Lung (tissue), 12 donors: ENCODE data around the gene IPO9. TPM values are rescaled to one million over a fixed set of nuclear protein-coding genes. Genes with fewer than 3 reads are reported as not detected.

Experiments used
- ATAC-seq: fragments of 200-7000 bp; cut with Tn5 transposase; one replicate; pipeline ENCODE4 v1.9.1; 2020; ENCODE audit warnings: moderate number of reproducible peaks; ENCODE audit not compliant: insufficient read depth, low FRiP score
- DNase-seq, 3 donors: peaks; one replicate each; pipeline ENCODE4 v3.0.0-alpha.2; 2013 to 2017
- H3K27ac ChIP-seq, 2 donors: one replicate each; pipeline ENCODE4 v1.5.1; 2013; ENCODE audit warnings: mild to moderate bottlenecking in 2 of 2, moderate library complexity in 2 of 2, control low read depth in 1 of 2, inconsistent platforms in 1 of 2, low read depth in 1 of 2, low read length in 1 of 2
- H3K27me3 ChIP-seq, 3 donors: one replicate each; pipeline ENCODE4 v1.5.1; 2013; ENCODE audit warnings: low read length in 2 of 3; ENCODE audit not compliant: control insufficient read depth in 3 of 3, insufficient read depth in 3 of 3
- H3K36me3 ChIP-seq, 4 donors: one replicate each; pipeline ENCODE4 v1.5.1; 2013; ENCODE audit warnings: low read length in 4 of 4, mild to moderate bottlenecking in 1 of 4, moderate library complexity in 1 of 4; ENCODE audit not compliant: control insufficient read depth in 4 of 4, insufficient read depth in 4 of 4
- H3K4me1 ChIP-seq, 5 donors: one replicate each; pipeline ENCODE4 v1.5.1; 2013; ENCODE audit warnings: low read length in 5 of 5, mild to moderate bottlenecking in 2 of 5, moderate library complexity in 1 of 5; ENCODE audit not compliant: control insufficient read depth in 5 of 5, insufficient read depth in 5 of 5
- H3K4me3 ChIP-seq: one replicate; pipeline ENCODE4 v1.5.1; 2013; ENCODE audit warnings: mild to moderate bottlenecking, control low read depth, moderate library complexity
- H3K9ac ChIP-seq, 2 donors: one replicate each; pipeline ENCODE4 v1.5.1; 2013; ENCODE audit warnings: low read length in 2 of 2, control low read depth in 1 of 2; ENCODE audit not compliant: insufficient read depth in 1 of 2
- H3K9me3 ChIP-seq, 4 donors: one replicate each; pipeline ENCODE4 v1.5.1; 2013; ENCODE audit warnings: low read length in 3 of 4, mild to moderate bottlenecking in 1 of 4, moderate library complexity in 1 of 4; ENCODE audit not compliant: control insufficient read depth in 4 of 4, insufficient read depth in 3 of 4
- WGBS, 2 donors: extraction: QIAGEN DNeasy Blood & Tissue Kit; methylation state at CpG; one replicate each; pipeline ENCODE4 v1.1.7; 2013; 5-methylcytosine and 5-hydroxymethylcytosine counted together
- polyA plus RNA-seq, 2 donors: library from polyadenylated mRNA; stranded (reverse); fragments of 200-250 nt; gene quantifications; one replicate each; pipeline ENCODE4 v1.2.1, GENCODE V29; 2013
- total RNA-seq, 2 donors: library from RNA; depleted of rRNA in 1 of 2; stranded (reverse); fragments of >200 nt in 1 of 2; gene quantifications; one replicate each; pipeline ENCODE4 v1.2.1, GENCODE V29; 2014 to 2021
- TF ChIP-seq, protein P1 (sequence below): IDR thresholded peaks from 2 replicates; pipeline ENCODE4 v1.5.1; 2012; ENCODE audit warnings: mild to moderate bottlenecking; ENCODE audit errors: control extremely low read depth, extremely low read depth
- donor health status: control.
- donor health status: control.
- donor health status: Bipolar disorder and iron deficiency.
- donor health status: healthy.
- donor health status: DM: yes; HTN: yes; CAD: no.

IPO9 gene
- total and polyA plus RNA-seq, 4 donors: 16.7 to 52.3 (median 30.8) TPM

DNA sequence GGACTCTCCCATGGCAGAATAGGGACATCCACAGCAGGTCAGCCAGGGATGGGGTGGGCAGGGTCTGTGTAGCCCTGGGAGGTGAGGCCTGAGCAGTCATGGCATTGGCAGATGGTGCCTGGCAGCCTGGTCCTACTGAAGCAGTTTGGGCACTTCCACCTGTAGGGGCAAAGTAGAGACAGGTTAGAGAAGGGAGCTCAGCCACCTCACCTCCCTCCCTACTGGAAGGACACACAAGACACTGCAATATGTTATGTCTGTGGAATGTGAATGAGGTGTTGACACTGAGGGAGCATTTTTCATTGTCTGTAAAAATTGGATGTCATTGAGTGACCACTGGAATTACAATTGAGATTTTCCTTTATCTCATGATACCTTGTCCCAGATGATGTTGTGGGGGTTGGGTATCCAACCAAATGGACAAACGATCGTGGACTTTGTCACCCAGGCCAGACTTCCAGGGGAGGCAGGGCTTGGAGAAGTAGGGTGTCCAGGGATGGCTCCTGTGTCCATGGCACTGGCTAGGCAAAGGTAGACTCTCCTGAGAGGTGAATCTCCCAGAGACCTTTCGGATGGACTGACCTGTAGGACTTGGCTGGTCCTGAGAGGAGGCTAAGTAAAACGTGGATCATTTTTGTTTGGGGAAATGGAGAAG, 69.4 kb downstream of the IPO9 start:
- no peaks in the 10 kb centered on the region for H3K9me3 ChIP-seq
- TF ChIP-seq, protein P1, sequence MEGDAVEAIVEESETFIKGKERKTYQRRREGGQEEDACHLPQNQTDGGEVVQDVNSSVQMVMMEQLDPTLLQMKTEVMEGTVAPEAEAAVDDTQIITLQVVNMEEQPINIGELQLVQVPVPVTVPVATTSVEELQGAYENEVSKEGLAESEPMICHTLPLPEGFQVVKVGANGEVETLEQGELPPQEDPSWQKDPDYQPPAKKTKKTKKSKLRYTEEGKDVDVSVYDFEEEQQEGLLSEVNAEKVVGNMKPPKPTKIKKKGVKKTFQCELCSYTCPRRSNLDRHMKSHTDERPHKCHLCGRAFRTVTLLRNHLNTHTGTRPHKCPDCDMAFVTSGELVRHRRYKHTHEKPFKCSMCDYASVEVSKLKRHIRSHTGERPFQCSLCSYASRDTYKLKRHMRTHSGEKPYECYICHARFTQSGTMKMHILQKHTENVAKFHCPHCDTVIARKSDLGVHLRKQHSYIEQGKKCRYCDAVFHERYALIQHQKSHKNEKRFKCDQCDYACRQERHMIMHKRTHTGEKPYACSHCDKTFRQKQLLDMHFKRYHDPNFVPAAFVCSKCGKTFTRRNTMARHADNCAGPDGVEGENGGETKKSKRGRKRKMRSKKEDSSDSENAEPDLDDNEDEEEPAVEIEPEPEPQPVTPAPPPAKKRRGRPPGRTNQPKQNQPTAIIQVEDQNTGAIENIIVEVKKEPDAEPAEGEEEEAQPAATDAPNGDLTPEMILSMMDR: no peak
- no peaks in the 10 kb centered on the region for H3K27me3 ChIP-seq
- WGBS, 2 donors: 81 to 82% methylated on average over 4 of the region's 4 CpGs
- H3K9ac ChIP-seq: no peak overlapping the region
- H3K27ac ChIP-seq: no peak overlapping the region
- no peaks in the 10 kb centered on the region for H3K4me1 ChIP-seq
- H3K36me3 ChIP-seq: no peaks in the 10 kb centered on the region
- ATAC-seq: no peak
- DNase-seq: no peak
- H3K4me3 ChIP-seq: no peak overlapping the region

- TF ChIP-seq, protein P1: no peak
- Histone ChIP-seq H3K4me3 (no peak overlapping the region), H3K36me3 (no peaks in the 10 kb centered on the region), H3K27me3 (no peaks in the 10 kb centered on the region), H3K27ac (no peak overlapping the region), H3K9me3 (no peaks in the 10 kb centered on the region), H3K9ac (no peak overlapping the region), H3K4me1 (no peaks in the 10 kb centered on the region)
- no peak for ATAC-seq
- WGBS, 2 donors: 68 to 71% methylated on average over 4 of the region's 4 CpGs
- DNase-seq: no peak
Measured at GRCh38 chr1:201898992-201899391, 70.0 kb downstream of the IPO9 start.

DNA sequence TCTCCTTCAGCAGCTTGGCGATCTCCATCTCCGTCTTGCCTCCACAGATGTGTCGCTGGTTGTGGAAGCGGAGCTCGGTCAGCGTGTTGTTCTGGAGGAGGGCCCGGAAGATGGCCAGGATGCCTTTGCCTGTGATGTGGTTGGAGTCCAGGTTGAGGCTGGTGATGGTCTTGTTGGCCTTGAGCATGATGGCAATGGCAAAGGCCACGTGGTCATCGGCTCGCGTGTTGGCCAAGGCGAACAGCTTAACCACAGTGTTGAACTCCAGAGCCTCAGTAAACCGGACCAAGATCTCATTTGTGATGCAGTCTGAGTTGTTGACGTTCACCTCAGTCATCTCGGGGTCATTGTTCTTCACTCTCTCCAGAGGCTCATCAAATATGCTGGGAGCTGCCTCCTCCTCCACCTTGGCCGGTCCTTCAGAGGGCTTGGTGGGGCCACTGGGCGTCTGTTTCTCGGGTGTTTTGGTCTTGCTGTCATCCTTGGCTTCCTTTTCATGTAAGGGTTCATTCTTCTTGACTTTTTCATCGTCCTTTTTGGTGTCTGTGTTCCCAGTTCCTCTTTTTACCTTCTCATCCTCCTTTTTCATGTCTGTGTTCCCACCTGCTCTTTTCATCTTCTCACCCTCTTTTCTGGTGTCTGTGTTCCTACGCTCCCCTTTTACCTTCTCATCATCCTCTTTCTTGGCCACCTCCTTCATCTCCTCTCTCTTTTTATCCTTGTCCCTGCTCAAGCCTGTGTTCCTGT, 70.9 kb downstream of the IPO9 start:
- DNase-seq (no peak), ATAC-seq (no peak)
- no peak overlapping the region for H3K27ac ChIP-seq
- 91 to 95% methylated on average over 20 of the region's 20 CpGs for WGBS, 2 donors
- no peaks in the 10 kb centered on the region for H3K36me3 ChIP-seq
- no peaks in the 10 kb centered on the region for H3K27me3 ChIP-seq
- TF ChIP-seq, protein P1: no peak
- H3K4me3 ChIP-seq: no peak overlapping the region
- H3K4me1 ChIP-seq: peaks cover 0 to under 1% (median 0%) of the 10 kb centered on the region in 5 donors
- H3K9me3 ChIP-seq: no peaks in the 10 kb centered on the region
- H3K9ac ChIP-seq: no peak overlapping the region
